Mesenchymal stem cell (in vitro differentiated cells and primary cell): ENCODE data around the gene PCSK6.

Experiments
- DNase-seq: peaks from one replicate; pipeline ENCODE4 v3.0.0-alpha.2; 2013
- H2AFZ ChIP-seq: one replicate; pipeline ENCODE4 v1.6.1; 2013; ENCODE audit warnings: low read depth, mild to moderate bottlenecking, control low read depth, inconsistent platforms, low read length, moderate library complexity
- H2AK5ac ChIP-seq: 2 replicates; pipeline ENCODE4 v1.6.1; 2013; ENCODE audit warnings: low read length, moderate library complexity, mild to moderate bottlenecking, inconsistent platforms; ENCODE audit not compliant: severe bottlenecking
- H2BK120ac ChIP-seq: one replicate; pipeline ENCODE4 v1.6.1; 2013; ENCODE audit warnings: low read depth, mild to moderate bottlenecking, inconsistent platforms, low read length, moderate library complexity
- H2BK12ac ChIP-seq, 2 experiments: one replicate each; pipeline ENCODE4 v1.6.1; 2013; ENCODE audit warnings: inconsistent platforms in 2 of 2, low read length in 2 of 2, mild to moderate bottlenecking in 2 of 2, moderate library complexity in 2 of 2, control low read depth in 1 of 2
- H2BK15ac ChIP-seq: one replicate; pipeline ENCODE4 v1.6.1; 2013; ENCODE audit warnings: mild to moderate bottlenecking, low read depth, inconsistent platforms; ENCODE audit not compliant: poor library complexity, severe bottlenecking
- H2BK5ac ChIP-seq: 2 replicates; pipeline ENCODE4 v1.6.1; 2013; ENCODE audit warnings: low read depth, mild to moderate bottlenecking, low read length, control low read depth, inconsistent platforms; ENCODE audit not compliant: poor library complexity, severe bottlenecking
- H3K14ac ChIP-seq, 2 experiments: one replicate each; pipeline ENCODE4 v1.6.1; 2013; ENCODE audit warnings: inconsistent platforms in 2 of 2, low read length in 2 of 2, control low read depth in 1 of 2, mild to moderate bottlenecking in 1 of 2, moderate library complexity in 1 of 2
- H3K18ac ChIP-seq, 2 experiments: one replicate each; pipeline ENCODE4 v1.6.1; 2013; ENCODE audit warnings: inconsistent platforms in 2 of 2, low read length in 2 of 2, control low read depth in 1 of 2, low read depth in 1 of 2, mild to moderate bottlenecking in 1 of 2
- H3K23ac ChIP-seq, 2 experiments: one replicate each; pipeline ENCODE4 v1.6.1; 2013; ENCODE audit warnings: inconsistent platforms in 2 of 2, low read length in 2 of 2, mild to moderate bottlenecking in 2 of 2, moderate library complexity in 2 of 2, control low read depth in 1 of 2
- H3K27ac ChIP-seq: 2 replicates; pipeline ENCODE4 v1.5.1; 2013; ENCODE audit warnings: mild to moderate bottlenecking, moderate library complexity, low read length, control low read depth, inconsistent platforms; ENCODE audit not compliant: poor library complexity, severe bottlenecking
- H3K27me3 ChIP-seq, 2 experiments: 2 replicates each; pipeline versions ENCODE4 v1.6.1 to v1.7.0; 2013; ENCODE audit warnings: low read length in 2 of 2, mild to moderate bottlenecking in 2 of 2, moderate library complexity in 2 of 2, control low read depth in 1 of 2, inconsistent platforms in 1 of 2; ENCODE audit not compliant: control insufficient read depth in 1 of 2, insufficient read depth in 1 of 2
- H3K36me3 ChIP-seq, 2 experiments: 2 replicates each; pipeline versions ENCODE4 v1.6.1 to v1.7.0; 2013; ENCODE audit warnings: low read length in 2 of 2, control low read depth in 1 of 2, inconsistent platforms in 1 of 2, low read depth in 1 of 2, mild to moderate bottlenecking in 1 of 2; ENCODE audit not compliant: insufficient read depth in 2 of 2, control insufficient read depth in 1 of 2
- H3K4ac ChIP-seq, 2 experiments: one replicate each; pipeline ENCODE4 v1.6.1; 2013; ENCODE audit warnings: inconsistent platforms in 2 of 2, low read length in 2 of 2, mild to moderate bottlenecking in 2 of 2, moderate library complexity in 2 of 2, control low read depth in 1 of 2, low read depth in 1 of 2
- H3K4me1 ChIP-seq: 2 replicates; pipeline ENCODE4 v1.6.1; 2013; ENCODE audit warnings: low read depth, low read length, control low read depth; ENCODE audit not compliant: control insufficient read depth, insufficient read depth
- H3K4me2 ChIP-seq: 2 replicates; pipeline ENCODE4 v1.6.1; 2013; ENCODE audit warnings: low read length, mild to moderate bottlenecking, inconsistent platforms; ENCODE audit not compliant: poor library complexity, severe bottlenecking
- H3K4me3 ChIP-seq, 2 experiments: 2 replicates each; pipeline versions ENCODE4 v1.5.1 to v1.7.0; 2013; ENCODE audit warnings: low read length in 2 of 2, mild to moderate bottlenecking in 2 of 2, control low read depth in 1 of 2, low read depth in 1 of 2; ENCODE audit not compliant: insufficient read depth in 1 of 2
- H3K79me1 ChIP-seq: replicated peaks from 2 replicates; pipeline ENCODE4 v1.6.1; 2013; ENCODE audit warnings: mild to moderate bottlenecking, control low read depth, low read length, inconsistent platforms; ENCODE audit not compliant: poor library complexity, severe bottlenecking
- H3K9ac ChIP-seq: 2 replicates; pipeline ENCODE4 v1.7.0; 2013; ENCODE audit warnings: mild to moderate bottlenecking, low read length, moderate library complexity
- H3K9me3 ChIP-seq: 2 replicates; pipeline ENCODE4 v1.7.0; 2013; ENCODE audit warnings: mild to moderate bottlenecking, low read length; ENCODE audit not compliant: control insufficient read depth
- H4K8ac ChIP-seq: one replicate; pipeline ENCODE4 v1.6.1; 2013; ENCODE audit warnings: inconsistent platforms, mild to moderate bottlenecking, low read length, moderate library complexity
- H4K91ac ChIP-seq: one replicate; pipeline ENCODE4 v1.6.1; 2013; ENCODE audit warnings: mild to moderate bottlenecking, low read length, inconsistent platforms
- WGBS: methylation state at CpG from one replicate; pipeline ENCODE4 v1.1.7; 2013; ENCODE audit warnings: mixed read lengths; 5-methylcytosine and 5-hydroxymethylcytosine counted together

The PCSK6 gene

DNA sequence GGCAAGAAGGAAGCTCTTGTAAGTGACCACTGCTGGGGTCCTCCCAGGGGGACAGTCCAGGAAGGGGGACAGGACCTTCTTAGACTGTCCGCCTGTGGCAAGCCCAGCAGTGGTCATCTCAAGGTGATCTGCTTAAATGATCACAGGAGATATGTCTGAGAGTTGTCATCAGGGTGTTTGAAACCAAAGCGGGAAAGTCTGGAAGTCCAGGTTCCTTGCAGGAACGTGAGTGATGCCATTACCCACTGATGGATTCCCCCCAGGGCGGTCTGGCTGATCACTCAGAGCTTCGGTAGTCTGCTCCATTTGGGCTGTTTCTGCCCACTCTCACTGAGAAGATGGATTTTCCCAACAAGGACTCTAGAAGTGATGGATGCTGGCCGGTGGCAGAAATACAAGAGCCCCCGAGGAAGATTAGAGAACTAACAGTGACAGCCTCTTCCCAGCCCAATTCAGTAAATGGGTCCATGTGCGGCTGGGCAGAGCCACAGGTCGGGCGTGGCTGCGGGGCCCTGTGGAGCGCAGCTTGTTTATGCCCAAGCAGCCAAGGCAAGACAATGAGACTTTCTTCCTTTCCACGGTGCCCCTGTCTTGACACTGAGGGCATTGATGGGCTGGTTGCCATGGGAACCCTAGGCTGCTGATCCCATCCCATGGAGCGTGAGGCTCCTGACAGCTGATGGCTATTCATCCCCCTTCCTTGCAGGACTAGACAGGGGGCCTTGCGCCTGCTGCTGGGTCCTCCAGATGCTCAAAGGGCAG is 9.5 kb downstream of the PCSK6 start:
- no peak overlapping the region for H3K9ac ChIP-seq
- peak overlapping the region in 1 of 2 experiments; percentile 28 for H3K14ac ChIP-seq
- H3K4me1 ChIP-seq = no peaks in the 10 kb centered on the region
- H3K79me1 ChIP-seq = no peaks in the 10 kb centered on the region
- H3K9me3 ChIP-seq = no peaks in the 10 kb centered on the region
- no peak overlapping the region for H3K27ac ChIP-seq
- no peak overlapping the region for H2BK120ac ChIP-seq
- no peaks in the 10 kb centered on the region for H3K36me3 ChIP-seq
- no peak overlapping the region for H3K4me3 ChIP-seq
- no peak overlapping the region for H3K18ac ChIP-seq
- H2BK12ac ChIP-seq = no peak overlapping the region
- no peak for DNase-seq
- peak overlapping the region; percentile 13 for H4K8ac ChIP-seq
- no peak overlapping the region for H2BK5ac ChIP-seq
- H3K27me3 ChIP-seq = peaks cover 17 to 25% of the 10 kb centered on the region in 2 experiments
- H3K23ac ChIP-seq = no peak overlapping the region
- H2AFZ ChIP-seq = no peak overlapping the region
- no peak overlapping the region for H2AK5ac ChIP-seq
- H4K91ac ChIP-seq = peak overlapping the region; percentile 13
- 93% methylated on average over 15 of the region's 15 CpGs for WGBS
- no peak overlapping the region for H2BK15ac ChIP-seq
- no peak overlapping the region for H3K4me2 ChIP-seq
- H3K4ac ChIP-seq = no peak overlapping the region

DNA sequence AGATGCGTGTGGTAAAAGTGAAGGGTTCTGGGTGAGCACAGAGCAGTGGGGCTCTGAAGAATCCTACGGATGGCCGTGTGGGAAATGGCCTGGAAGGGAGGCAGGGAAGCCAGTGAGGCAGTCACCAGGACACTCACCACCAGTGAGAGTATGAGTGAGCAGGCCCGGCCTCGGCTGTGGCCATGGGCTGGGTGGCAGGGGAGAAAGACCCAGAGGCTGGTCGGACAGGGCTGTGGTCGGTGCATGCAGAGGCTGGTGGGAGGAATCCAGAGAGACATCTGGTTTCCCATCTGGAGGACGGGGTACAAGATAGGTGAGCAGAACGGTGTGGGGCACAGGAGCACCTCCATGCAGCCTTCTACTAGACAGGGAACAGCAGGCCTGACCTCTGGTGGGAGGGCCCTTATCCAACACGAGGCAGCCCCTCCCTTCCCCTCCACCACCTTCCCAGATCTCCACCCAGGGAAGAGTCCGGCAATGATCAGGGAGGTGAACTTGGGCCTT is 10.1 kb downstream of the PCSK6 start:
- Histone ChIP-seq H3K27ac (no peak overlapping the region), H3K14ac (peak overlapping the region in 1 of 2 experiments; percentile 53), H3K79me1 (no peaks in the 10 kb centered on the region), H2BK5ac (no peak overlapping the region), H3K27me3 (peaks cover 13 to 20% of the 10 kb centered on the region in 2 experiments), H3K36me3 (no peaks in the 10 kb centered on the region), H2AK5ac (no peak overlapping the region), H3K18ac (no peak overlapping the region), H2BK120ac (no peak overlapping the region), H3K4me1 (no peaks in the 10 kb centered on the region), H3K4me2 (no peak overlapping the region), H3K4me3 (no peak overlapping the region), H4K91ac (no peak overlapping the region), H3K9ac (no peak overlapping the region), H4K8ac (no peak overlapping the region), H2BK15ac (no peak overlapping the region), H2BK12ac (no peak overlapping the region), H3K23ac (no peak overlapping the region), H2AFZ (no peak overlapping the region), H3K9me3 (no peaks in the 10 kb centered on the region), H3K4ac (no peak overlapping the region)
- DNase-seq = no peak
- 88% methylated on average over 11 of the region's 11 CpGs for WGBS

DNA sequence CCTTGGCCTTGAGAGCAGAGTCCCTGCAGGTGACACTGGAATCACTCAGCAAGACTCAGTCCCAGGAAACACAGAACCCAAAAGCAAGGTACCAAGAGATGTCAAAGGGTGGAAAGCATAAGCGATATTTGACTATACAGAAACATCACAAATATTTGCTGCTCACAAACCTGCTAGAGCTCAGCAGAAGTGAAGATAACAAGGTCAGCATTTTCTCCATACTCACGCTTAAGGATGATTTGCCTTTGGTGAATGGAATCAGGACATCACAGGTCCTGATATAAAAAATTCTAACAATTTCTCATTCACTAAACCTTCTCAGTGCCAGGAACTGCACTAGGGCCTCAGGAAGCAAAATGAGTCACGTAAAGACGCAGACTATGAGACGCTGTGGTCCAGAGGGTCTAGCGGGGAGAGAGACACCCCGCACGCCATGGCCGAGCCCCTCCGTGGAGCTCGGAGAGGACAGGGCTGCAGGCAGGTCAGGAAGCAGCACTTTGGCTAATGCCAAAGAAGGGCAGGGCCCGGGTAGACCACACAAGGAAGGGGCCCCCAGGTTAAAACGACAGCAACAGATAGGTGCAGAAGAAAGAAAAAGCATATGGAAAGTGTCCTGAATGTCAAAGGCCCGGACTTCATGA is 10.7 kb downstream of the PCSK6 start:
- Histone ChIP-seq H3K27me3 (peaks cover 13 to 25% of the 10 kb centered on the region in 2 experiments), H3K4me2 (no peak overlapping the region), H4K91ac (no peak overlapping the region), H3K4me1 (no peaks in the 10 kb centered on the region), H3K9ac (no peak overlapping the region), H2BK5ac (no peak overlapping the region), H3K79me1 (no peaks in the 10 kb centered on the region), H3K23ac (no peak overlapping the region), H3K27ac (no peak overlapping the region), H2BK15ac (no peak overlapping the region), H3K36me3 (no peaks in the 10 kb centered on the region), H2AK5ac (no peak overlapping the region), H2BK12ac (no peak overlapping the region), H3K9me3 (no peaks in the 10 kb centered on the region), H2BK120ac (no peak overlapping the region), H3K4ac (no peak overlapping the region), H2AFZ (no peak overlapping the region), H3K14ac (no peak overlapping the region), H3K4me3 (no peak overlapping the region), H3K18ac (no peak overlapping the region), H4K8ac (no peak overlapping the region)
- DNase-seq = no peak
- 89% methylated on average over 14 of the region's 14 CpGs for WGBS

DNA sequence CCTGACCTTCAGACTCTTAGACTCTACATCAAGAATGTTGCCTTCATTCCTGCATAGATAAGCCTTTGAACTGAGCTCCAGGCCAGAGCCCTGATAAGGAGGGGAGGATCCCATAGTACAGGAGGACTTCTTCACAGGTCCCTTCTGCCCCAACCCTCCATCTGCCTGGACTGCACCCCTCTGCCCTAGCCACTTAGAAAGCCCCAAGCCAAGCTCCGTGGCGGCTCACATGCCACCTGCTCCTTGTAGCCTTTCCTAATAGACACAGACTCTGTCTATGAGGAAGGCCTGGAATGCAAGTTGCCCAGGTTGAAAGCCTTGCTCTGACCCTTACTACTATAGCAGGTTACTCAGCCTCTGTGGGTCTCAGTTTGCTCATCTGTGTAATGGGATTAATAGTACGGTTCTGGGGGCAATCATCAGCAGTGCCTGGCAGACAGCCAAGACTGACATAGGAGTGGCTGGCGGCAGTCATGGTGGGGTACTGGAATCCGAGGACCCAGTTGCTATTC is 11.6 kb downstream of the PCSK6 start:
- H3K23ac ChIP-seq = no peak overlapping the region
- H3K4ac ChIP-seq = no peak overlapping the region
- H3K4me1 ChIP-seq = no peaks in the 10 kb centered on the region
- H4K91ac ChIP-seq = no peak overlapping the region
- WGBS = 93% methylated on average over 5 of the region's 5 CpGs
- no peak overlapping the region for H3K9ac ChIP-seq
- H3K36me3 ChIP-seq = no peaks in the 10 kb centered on the region
- H3K14ac ChIP-seq = no peak overlapping the region
- no peak overlapping the region for H2BK15ac ChIP-seq
- no peak overlapping the region for H2AFZ ChIP-seq
- no peak overlapping the region for H2BK12ac ChIP-seq
- H3K27ac ChIP-seq = no peak overlapping the region
- H3K18ac ChIP-seq = no peak overlapping the region
- H3K9me3 ChIP-seq = no peaks in the 10 kb centered on the region
- H2AK5ac ChIP-seq = no peak overlapping the region
- H2BK120ac ChIP-seq = no peak overlapping the region
- H3K4me2 ChIP-seq = no peak overlapping the region
- H3K79me1 ChIP-seq = no peaks in the 10 kb centered on the region
- no peak overlapping the region for H4K8ac ChIP-seq
- DNase-seq = no peak
- H3K27me3 ChIP-seq = peaks cover 10 to 23% of the 10 kb centered on the region in 2 experiments
- H2BK5ac ChIP-seq = no peak overlapping the region
- H3K4me3 ChIP-seq = no peak overlapping the region
